GM19463 (cell line): ENCODE data around the gene IQSEC3.

Source experiments
- ATAC-seq: cut with Tn5 transposase; IDR thresholded peaks from one replicate; pipeline ENCODE4 v1.9.1; 2021; ENCODE audit warnings: mild to moderate bottlenecking, moderate library complexity; ENCODE audit not compliant: unreplicated experiment

The IQSEC3 gene

DNA sequence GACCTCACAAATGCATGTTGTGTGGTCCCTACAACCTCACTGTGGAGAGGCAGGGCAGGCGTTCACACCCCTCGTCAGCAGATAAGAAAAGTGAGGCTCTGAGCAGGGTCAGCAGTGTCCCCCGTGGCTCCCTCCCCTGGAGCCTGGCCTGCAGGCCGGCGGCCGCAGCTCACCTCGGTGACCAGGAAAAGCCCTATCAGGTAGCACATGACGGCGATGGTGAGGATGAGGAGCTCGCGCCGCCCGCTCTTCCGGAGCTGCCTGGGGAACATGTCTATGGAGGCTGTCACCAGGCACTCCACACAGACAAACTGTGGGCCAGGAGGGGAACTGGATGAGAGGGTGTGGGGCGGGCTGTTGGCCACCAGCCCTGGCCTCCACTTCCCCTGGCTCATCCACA, 129.4 kb downstream of the IQSEC3 start:
- no peak for ATAC-seq

DNA sequence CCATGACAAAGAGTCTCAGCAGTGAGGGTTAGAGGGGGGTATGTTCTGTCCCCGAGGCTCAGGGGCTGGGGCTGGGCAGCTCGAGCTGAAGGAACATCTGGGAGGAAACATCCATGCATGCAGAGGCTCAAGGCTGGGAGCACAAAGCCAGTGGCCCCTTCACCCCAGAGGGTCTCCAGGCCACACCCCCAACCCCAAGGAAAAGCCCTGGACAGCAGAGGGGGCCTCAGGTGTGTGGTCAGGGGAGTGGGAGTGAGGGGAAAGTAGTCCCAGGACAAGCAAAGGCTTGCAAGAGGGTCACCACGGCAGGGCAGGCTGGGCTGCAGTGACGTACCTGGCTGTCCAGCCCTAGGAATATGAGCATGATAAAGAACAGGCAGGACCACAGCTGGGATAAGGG, 129.9 kb downstream of the IQSEC3 start:
- ATAC-seq, result no peak

DNA sequence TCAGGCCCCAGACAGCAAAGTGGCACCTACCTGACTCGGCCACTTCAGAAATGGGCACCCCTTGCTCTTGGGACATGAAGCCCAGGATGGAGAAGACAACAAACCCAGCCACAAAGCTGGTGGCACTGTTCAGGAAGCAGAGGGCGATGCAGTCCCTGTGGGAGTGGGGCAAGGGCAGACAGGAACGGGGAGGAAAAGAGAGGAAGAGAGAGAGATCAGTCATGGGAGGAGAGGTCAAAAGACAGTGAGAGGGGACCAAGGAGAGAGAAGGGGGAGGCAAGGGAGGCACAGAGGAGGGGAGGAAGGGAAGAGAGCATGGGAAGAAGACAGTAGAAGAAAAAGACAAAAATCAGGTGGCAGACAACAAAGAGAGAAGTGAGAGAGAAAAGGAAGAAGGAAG, 130.8 kb downstream of the IQSEC3 start:
- no peak for ATAC-seq

DNA sequence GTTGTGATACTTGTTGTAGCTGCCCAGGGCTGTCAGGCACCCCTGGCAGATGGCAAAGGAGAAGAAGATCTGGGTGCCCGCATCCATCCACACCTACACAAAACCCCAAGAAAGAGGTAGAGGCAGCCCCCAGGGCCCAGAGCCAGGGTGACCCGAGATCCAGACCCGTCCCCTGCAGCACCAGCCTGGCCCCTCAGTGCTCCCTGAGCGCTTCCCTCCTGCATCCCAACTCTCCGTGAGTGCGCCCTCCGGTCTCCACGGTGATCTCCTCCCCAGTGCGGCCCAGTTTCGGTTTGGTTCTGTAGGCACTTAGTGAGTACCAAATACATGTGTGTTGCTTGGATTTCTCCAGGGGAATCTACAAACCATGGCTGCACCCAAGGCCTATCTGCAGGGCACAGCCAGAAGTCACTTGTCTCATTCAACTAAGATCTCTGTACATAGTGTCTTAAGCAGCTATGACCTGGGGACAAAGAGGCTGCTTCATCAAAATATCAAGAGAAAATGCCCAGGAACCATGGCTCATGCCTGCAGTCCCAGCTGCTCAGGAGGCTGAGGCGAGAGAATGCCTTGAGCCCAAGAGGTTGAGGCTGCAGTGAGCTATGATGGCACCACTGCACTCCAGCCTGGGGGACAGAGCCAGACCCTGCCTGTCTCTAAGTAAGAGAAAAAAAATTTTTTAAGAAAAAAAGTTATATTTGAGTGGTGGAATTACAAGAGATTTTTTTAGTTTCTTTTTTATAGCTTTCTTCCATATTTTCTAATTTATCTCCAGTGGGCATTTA, 131.5 kb downstream of the IQSEC3 start:
- ATAC-seq, result no peak

DNA sequence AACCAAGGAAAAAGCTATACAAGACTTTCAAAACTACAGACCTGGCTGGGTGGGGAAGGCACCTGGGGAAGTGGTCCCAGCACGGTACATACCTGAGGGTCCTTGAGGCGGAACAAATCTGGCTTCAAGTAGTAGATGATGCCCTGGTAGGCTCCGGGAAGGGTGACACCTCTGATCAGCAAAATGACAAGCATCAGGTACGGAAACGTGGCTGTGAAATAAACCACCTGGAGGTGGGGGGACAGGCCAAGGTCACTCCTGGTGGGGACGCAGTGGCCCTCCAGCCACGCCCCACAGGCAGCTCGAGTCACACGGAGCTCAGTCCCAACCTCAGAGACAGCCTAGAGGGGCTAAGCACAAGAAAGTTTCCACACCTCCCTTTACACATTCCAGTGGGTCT, 132.1 kb downstream of the IQSEC3 start:
- ATAC-seq, result no peak

DNA sequence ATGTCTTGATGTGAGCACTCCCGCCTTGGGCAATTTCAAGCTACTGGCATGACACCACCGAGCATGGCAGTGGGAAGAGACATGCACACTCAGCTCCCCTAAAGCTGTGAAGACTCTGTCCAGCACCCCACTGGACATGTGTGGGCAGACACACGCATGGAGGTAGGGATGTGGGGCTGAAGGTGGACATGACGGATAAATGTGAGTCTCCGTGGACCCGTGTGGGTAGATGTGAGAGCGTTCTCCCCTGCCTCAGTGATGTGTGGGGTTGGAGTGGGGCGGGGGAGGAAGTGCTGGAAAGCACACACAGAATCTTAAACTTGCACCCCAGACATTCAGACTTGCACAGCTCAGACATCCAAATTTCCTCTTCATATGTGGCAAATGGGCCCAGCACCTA, 134.8 kb downstream of the IQSEC3 start:
- ATAC-seq, result no peak

DNA sequence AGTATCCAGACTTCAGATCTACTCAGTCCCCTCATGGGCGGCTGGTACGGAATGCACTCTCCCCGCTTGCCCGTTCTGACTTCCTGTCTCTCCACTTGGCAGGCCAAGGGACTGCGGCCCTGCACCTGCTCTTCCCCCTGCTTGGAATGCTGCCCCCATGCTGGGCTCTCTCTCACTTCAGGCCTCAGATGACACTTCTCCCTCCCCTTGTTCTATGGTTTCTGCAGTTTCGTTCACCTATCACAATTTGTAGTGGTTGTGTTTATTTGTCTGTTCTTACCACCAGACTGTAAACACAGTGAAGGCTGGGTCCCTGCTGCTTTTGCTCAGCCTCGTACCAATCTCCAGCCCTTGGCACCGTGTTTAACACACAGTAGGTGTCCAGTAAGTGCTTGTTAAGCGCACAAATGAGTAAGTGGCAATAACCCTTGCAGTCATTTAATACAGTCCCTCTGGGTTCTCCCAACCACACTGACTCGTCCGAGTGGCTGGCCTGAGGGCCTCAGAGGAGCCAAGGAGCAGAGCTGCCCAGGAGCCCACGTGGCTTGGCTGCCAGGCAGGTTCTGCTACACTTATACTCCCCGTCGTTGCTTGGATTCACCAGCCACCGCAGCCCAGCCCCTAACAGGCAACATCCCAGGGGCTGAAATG, 135.6 kb downstream of the IQSEC3 start:
- ATAC-seq, result no peak

DNA sequence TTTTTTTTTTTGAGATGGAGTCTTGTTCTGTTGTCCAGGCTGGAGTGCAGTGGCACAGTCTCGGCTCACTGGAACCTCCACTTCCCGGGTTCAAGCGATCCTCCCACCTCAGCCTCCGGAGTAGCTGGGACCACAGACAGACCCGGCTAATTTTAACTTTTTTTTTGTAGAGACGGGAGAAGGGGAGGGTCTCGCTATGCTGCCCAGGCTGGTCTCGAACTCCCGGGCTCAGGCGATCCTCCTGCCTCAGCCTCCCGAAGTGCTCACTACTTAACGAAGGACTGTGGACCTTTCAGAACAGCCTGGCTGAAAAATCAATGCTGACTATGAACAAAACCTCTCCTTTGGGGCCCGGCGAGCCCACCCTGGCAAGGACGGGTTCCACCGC, 136.5 kb downstream of the IQSEC3 start:
- ATAC-seq, result no peak

DNA sequence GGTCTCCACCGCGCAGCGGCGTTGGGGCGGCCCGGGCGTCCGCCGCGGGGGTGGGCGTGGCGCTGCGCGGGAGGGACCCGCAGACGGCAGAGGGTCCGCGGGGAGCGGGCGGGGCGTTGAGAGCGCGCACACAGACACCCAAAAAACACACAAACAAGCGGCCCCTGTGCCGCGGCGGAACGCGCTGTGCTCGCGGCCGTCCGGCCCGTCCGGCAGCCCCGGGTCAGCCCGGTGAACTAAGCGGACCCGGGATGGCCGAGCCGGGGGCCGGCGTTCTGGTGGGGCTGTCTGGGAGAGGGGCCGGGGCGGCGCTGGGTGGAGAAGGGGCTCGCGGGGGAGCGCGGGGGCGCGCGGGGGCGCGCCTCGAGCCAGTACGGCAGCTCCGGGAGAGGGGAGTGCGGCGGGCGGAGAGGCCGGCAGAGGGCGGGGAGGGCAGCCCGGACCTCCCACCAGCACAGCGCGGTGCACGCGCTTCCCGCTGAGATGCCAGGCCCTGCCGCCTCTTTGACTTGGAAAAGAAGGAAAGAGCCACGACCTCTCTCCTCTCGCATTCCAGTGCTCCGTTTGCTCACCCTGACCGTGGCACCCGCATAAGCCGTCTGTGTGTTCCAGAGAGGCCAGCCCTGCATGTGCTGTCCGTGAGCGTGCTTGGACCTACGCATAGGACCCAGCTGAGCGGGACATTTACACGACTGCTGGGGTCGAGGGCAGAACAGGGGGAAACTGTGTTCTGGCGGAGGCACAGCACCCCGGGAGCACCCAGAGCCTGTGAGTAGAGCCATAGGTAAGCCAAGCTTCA, 137.1 kb downstream of the IQSEC3 start:
- no peak for ATAC-seq

DNA sequence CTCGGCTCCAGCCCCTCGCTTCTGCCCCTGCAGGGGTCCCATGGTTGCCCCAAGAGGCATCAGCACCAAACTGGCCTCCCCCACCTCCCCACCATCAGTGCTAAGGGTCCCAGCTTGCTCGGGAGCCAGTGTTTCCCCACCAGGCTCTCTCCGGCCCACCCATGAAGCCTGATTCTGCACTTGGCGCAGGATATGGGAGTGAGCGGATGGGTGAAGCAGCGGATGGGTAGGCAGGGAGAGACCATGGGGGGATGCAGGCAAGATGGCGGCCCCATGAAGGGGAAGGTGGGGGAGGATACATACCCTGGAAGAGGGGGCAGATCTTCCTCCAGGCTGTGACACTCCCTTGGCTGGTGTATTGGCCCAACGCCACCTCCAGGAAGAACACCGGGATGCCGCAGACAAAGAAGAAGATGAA, 137.7 kb downstream of the IQSEC3 start:
- ATAC-seq, result no peak

DNA sequence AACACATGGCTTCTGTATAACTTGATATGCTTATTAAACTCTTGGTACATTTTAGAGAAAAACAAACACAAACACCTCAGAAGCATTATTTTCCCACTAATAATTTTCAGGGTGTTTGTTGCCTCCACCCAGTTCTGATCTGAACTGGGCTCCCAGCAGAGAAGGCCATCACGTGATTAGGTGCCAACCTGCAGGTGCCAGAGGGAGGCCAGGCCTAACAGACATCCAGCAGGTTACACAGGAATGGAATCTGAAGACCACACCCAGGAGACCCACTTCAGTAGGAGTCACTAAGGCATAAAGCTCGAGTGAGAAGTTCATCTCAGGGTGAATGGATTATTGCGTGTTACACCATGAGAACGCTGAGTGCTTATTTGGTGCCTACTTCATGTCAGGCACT, 138.5 kb downstream of the IQSEC3 start:
- ATAC-seq, result no peak

DNA sequence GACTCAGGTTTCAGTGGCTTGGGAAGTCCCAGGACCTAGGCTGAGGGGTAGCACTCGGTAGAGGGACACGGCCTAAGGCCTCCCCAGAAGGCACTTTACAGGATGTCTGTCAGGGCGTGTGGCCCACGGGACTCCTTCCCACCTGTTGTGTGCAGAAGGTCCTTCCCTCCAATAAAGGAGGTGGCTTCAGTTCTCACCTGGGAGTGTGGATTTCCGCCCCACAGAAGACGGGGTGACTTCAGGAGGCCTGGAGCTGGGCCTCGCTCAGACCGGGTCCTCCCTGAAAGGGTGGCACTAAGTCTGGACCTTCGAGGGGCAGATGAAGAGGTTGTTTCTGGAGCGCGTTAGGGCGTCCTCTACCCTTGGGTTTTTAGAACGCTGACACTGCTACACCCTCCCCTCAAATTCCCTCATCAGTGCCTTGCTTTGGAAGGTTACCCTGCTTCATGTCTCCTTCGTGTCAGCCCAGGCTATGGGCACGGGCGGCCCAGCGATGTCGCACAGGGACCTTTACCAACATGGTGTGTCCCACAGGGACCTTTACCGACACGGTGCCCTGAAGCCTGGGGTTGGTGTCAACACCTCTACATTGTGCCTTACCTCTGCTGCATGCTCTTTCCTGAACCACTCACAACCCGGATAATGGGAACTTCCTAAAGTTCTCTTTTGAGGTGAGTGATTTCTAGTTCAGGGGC, 140.3 kb downstream of the IQSEC3 start:
- ATAC-seq, result no peak

DNA sequence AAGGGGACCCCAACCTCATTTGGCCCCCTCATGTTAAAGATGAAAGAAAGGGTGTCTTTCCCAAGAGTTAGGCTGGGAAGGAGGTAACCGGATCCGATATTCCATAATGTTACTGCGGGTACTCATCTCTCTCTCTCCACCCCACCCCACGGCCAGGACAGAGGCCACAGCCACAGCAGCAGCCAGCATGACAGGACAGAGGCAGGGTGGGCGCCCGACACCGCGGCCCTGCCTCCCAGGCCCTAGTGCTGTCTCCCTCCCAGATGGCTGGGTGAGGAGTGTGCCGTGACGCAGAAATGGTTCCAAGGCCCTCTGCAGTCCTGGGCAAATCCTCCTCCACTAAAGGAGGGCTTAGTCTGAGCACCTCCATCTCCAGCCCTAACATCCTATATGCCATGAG, 141.2 kb downstream of the IQSEC3 start:
- no peak for ATAC-seq

DNA sequence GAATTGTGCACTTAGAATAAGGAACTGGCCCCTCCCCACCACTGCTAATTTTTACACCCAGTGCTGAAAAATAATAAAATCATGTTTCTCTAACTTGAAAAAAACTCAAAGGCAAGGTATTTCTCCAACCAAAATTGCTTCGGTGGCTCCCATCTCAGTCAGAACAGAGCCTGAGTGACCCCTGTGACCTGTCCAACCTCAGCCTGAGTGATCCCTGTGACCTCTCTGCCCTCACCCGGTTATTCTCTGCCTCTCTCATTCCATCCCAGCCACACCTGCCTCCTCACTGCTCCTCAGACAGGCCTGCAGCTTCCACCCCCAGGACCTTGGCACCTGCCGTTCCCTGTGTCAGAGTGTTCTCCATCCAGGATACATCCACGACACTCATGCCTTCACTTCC, 142.2 kb downstream of the IQSEC3 start:
- ATAC-seq, result no peak

DNA sequence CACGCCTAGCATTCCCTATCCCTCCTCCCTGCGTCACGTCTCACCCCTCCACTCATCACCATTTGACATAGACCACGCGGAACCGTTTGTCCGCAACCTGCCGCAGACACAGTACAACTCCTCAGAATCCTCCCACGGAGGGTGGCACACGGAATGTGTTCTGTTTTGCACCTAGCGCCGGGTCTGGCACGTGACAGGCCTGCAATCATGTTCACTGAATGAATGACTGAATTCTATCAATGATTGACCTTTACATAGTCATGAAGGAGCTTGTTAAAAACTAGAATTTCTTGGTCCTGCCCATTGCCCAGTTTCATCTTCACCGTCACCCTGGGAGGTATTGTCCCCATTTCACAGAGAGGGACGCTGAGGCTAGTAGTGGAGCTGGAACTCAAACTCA, 142.7 kb downstream of the IQSEC3 start:
- ATAC-seq, result no peak

DNA sequence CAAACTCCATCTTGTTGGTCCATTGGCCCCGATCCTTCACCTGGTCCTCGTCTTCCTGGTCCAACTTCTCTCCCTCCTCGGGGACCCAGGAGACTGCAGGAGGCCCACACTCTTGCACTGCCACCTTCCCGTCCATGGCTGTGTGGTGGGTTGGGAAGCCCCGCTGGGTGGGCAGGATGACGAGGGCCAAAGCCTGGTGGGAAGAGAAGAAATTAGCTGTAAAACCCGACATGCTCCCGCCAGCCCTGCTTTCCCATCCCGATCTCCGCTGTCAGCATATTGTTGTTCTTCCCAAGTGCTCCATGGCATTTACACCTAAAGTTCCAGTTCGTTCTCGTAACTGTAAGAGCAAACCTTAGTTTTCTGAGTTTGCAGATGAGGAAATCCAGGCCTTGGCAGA, 143.3 kb downstream of the IQSEC3 start:
- ATAC-seq, result no peak

DNA sequence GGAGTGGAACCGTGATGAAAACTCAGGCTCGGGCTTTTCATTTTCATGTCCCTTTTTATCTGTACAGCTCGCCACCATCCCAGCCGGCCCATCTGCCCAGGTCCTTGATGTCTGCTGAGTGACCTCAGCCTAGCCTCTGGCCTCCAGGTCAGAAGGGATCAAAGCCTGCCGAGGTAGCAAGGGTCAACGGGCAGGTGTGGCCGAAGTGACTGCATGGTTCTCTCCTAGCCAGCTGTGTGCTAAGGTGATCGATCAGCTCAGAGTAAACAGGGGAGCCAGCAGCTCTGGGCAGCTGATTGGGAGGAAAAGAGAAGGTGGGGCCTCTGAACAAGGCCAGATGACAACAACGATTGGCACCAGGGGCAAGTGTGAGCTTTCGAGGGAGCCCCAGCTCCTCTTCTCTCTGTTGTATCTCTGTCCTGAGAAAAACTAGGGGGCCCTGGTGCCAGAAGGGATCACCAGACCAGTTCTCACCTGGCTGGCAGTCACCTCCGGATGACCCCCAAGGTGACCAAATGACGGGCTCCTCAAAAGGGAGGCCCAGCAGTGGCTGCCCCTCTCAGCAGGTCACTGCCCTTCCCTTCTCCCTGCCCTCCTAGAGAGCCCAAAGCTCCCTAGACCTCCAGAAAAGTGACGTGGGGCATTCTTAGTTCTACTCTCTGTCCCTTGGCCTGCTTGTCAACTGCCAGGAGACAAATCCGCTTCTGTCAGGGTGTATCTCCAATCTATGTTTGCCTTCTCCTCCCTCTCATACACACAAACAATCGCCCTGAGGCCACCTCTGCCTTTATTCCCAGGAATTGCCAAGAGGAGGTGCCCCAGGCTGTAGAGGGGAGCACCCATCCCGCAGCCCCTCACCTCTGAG, 143.9 kb downstream of the IQSEC3 start:
- ATAC-seq, result no peak

DNA sequence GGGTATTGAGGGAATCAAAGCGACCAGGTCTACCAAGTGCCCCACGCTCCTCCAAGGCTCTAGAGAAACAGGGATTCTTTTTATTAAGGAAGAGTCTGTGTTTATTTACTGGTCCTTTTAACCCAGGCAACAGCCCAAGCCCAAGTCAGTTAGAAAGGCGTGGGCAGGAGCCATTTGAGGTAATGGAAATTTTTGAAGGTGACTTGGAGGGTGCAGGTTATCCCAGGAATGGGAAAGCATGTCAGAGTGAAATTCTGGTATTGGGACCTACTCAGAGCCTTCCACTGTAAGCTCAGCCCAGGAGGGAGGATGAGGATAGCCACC, 144.5 kb downstream of the IQSEC3 start:
- no peak for ATAC-seq

DNA sequence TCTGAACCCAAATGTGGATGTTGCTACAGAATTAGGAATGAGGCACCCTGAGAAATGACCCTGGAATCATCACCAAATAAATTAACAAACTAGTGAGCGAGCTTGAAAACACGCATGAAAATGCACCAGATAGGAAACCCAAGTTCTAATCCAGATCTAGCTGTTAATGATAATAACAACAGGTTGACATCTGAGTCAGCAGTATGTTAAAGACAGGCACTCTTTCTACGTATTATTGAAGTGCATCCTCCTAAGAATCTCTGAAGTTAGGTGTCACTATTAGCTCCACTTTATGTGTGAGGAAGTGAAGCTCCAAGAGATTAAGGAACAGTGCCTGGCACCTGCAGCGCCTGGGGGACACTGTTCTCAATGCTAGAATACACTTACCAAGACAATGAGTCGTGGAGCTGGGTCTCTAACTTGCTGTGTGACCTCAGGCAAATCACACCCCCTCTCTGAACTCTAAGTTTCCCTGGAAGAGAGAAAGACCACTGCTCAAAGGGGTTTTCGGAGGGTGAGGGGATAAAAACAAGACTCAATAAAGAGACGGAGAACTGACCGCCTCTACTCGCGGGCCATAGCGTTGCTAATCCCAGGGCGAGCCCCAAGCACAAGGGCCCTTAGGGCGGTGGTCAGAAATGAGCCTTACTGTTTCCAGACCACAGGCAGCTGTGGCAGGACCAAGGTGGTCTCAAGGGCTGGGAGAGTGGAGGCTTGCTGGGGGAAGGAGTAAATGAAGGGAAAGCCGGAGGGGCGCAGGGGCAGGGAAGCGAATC, 145.3 kb downstream of the IQSEC3 start:
- no peak for ATAC-seq

DNA sequence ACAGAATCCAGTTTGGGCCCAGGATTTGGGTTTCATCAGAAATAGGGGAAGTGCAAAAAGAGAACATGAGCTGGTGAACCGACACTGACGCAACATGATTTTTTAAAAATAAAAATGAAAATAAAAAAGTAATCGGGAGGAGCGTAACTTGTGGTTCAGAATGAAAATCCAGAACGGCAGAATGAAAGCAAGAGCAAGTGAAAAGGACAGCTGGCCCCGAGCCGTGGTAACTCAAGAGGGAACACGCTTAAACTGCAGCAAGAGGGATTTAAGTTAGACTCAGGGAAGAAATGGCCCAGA, 145.8 kb downstream of the IQSEC3 start:
- no peak for ATAC-seq
